ENCODE data around the gene UQCRFS1.

The UQCRFS1 gene

DNA sequence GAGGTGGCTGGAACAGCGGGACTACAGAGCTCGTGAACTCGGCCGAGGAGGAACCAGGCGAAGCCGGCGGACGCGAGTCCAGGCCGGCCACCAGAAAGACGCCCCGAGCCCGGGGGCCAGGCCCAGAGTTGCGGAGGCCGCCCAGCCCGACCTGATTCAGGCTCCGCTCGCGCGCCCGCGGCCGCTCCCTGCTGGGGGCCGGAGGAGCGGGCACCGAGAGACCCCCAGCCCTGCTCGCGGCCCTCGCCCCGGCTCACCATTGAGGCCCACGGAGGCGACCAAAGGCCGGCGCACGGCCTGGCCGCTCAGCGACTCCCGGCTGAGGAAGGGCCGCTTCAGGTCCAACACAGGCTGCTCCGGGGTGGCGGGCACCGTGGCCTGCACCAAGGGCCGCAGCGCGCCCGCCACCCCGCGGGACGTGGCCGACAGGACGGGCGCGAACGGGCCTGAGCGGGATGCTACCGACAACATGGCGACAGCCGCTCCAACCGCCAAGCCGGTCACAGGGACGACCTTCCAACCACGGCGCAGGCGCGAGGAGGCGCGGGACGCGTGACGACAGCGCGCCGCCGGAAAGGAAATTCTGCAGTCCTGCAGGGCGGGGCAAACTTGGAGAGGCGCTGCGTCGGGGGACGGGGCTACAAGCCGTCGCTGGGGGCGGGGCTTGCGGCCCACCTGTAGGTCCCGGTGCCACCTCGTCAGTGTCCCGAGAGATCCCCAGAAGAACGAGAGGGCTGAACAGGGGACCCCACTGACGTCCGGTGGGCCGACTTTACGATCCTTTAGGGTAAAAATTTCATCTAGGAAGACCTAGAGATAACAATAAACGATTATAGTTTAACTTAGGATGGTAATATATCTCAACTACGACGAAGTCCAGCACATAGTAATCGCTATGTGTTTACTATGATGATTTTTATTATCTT, at the start of gene UQCRFS1:
Gene UQCRFS1, minus strand, starts transcription at position 504 of the 926 bp plus-strand sequence. Its CDS starts 33 bp downstream, at position 471.
- peak; percentile 95 for DNase-seq (ENCODE audit: low spot score)
- TF ChIP-seq, protein P1, sequence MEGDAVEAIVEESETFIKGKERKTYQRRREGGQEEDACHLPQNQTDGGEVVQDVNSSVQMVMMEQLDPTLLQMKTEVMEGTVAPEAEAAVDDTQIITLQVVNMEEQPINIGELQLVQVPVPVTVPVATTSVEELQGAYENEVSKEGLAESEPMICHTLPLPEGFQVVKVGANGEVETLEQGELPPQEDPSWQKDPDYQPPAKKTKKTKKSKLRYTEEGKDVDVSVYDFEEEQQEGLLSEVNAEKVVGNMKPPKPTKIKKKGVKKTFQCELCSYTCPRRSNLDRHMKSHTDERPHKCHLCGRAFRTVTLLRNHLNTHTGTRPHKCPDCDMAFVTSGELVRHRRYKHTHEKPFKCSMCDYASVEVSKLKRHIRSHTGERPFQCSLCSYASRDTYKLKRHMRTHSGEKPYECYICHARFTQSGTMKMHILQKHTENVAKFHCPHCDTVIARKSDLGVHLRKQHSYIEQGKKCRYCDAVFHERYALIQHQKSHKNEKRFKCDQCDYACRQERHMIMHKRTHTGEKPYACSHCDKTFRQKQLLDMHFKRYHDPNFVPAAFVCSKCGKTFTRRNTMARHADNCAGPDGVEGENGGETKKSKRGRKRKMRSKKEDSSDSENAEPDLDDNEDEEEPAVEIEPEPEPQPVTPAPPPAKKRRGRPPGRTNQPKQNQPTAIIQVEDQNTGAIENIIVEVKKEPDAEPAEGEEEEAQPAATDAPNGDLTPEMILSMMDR (IDR thresholded peaks at IDR 0.05; ENCODE audit: extremely low read depth, insufficient read depth, missing control alignments), result no peak

DNA sequence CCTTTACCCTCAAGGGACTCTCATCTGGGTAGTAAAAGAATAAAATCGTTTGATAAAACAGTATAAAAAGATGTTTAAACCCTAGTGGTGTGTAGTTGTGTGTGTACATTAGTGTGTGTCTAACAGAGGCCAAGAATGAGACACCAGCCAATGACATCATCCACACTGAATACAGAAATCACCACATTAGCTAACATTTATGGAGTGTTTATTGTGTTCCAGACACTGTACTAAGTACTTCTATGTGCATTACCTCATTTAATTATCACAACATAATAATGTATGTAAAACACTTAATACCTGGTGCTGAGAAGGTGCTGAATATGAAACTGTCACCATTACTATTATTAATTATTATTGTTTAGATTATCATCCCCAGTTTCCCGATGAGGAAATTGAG, 49.1 kb upstream of the UQCRFS1 start:
- in situ Hi-C loops (cut with MboI; ENCODE audit: low pct_unique_long_range_greater_than_20kb, low sequenced_read_pairs, unreplicated experiment), result no loop called here
- no peak for DNase-seq (ENCODE audit: low spot score)
- TF ChIP-seq, protein P1 (IDR thresholded peaks at IDR 0.05; ENCODE audit: extremely low read depth, insufficient read depth, missing control alignments), result no peak

More for the DNA sequence above, at the start of gene UQCRFS1:
- in situ Hi-C loops (cut with MboI; ENCODE audit: low pct_unique_long_range_greater_than_20kb, low sequenced_read_pairs, unreplicated experiment), result no loop called here

DNA sequence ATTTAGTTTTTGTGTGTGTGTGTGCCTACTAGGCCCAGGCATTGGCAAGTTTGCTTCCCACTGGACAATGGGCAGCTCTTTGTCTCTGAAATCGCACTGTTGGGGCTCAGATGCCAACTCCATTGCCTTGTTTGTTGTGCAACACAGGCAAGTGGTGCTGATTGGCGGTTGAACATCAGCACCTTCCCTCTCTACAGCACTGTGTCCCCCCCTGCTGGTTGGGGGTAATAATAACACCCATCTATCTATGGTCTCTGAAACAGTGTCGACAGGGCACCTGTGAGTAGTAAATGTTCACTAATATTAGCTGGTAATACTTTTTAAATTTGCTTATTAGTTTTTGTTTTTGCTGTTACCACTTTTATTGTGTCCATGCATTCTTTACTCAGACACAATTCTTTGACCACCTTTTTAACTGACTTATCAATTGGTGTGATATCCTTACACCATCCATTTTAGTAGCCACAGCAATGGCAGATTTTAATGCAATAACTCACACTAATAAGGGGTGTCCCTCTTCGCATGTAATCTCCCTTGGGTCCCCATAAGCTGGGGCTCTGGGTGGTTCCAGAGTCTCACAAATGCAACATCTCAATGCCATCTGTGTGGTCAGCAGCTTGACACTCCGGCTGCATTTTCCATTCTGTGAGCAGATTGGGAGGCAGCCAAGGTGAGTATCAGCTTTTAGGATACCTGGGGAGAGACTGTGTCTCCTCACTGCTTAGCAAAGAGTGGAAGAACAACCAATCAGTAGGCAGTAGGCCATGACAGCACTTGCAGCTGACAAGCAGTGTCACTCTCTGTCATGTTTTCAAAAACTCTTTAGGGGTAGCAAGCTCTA, 47.7 kb upstream of the UQCRFS1 start:
- no peak for DNase-seq (ENCODE audit: low spot score)
- TF ChIP-seq, protein P1 (IDR thresholded peaks at IDR 0.05; ENCODE audit: extremely low read depth, insufficient read depth, missing control alignments), result peak; percentile 57
- in situ Hi-C loops (cut with MboI; ENCODE audit: low pct_unique_long_range_greater_than_20kb, low sequenced_read_pairs, unreplicated experiment), result no loop called here

DNA sequence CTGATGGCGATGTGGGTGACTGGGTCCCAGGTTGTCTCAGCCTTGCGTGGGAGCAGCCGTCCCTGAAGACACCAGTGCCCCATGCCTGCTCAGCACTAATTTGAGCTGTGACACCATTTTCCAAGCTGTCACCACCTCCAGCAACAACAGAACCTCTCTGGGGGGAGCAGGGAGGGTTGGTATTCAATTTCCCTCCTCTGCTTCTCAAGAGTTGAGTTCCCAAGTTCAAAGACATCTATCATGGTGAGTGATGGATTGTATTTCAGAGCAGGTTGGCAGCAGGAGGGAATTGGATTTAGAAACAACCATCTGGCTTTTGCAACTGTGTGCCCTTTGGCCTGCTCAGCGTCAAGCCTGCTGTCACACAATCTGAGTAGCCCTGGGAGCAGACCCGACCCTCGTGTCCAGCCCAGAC, 46.9 kb upstream of the UQCRFS1 start:
- in situ Hi-C loops (cut with MboI; ENCODE audit: low pct_unique_long_range_greater_than_20kb, low sequenced_read_pairs, unreplicated experiment), result no loop called here
- TF ChIP-seq, protein P1 (IDR thresholded peaks at IDR 0.05; ENCODE audit: extremely low read depth, insufficient read depth, missing control alignments), result no peak
- no peak for DNase-seq (ENCODE audit: low spot score)

DNA sequence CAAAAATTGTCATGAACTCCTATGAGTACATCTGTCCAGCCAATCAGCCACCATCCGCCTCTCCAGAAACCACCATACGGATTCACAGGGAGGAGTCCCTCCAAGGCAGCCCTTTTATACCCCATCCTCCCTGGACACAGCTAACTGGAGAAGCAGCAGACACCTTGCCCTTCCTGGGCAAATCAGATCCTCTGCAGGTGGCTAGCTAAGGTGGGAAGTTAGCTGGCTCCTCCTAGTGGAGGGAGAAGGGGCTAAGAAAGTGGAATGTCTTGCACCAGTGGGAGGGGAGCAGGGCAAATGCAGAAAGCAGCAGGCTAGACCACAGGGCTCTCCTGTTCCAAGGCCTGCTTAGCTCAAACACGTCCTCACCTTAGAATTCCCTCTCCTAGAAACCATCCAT, 46.2 kb upstream of the UQCRFS1 start:
- TF ChIP-seq, protein P1 (IDR thresholded peaks at IDR 0.05; ENCODE audit: extremely low read depth, insufficient read depth, missing control alignments), result peak; percentile 19
- in situ Hi-C loops (cut with MboI; ENCODE audit: low pct_unique_long_range_greater_than_20kb, low sequenced_read_pairs, unreplicated experiment), result no loop called here

DNA sequence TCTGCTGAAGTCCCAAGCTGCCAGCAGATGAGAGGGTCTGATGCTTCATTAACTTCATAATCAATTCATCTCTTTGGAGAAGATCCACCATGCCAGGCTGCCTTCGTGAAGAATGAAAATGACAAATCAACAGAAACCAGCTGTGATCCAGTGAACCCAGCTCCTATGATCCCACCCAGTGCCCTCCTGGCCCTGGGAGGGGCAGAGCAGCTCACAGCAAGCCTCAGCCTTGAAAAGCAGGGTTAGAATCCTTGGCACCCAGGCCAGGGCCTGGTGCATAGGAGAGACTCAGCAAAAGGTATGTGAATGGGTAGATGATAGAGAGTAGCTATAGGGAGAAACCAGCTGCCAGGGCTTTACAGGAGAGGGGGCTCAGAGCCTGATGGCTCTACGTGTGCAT, 43.6 kb upstream of the UQCRFS1 start:
- TF ChIP-seq, protein P1 (IDR thresholded peaks at IDR 0.05; ENCODE audit: extremely low read depth, insufficient read depth, missing control alignments), result no peak
- in situ Hi-C loops (cut with MboI; ENCODE audit: low pct_unique_long_range_greater_than_20kb, low sequenced_read_pairs, unreplicated experiment), result no loop called here
- no peak for DNase-seq (ENCODE audit: low spot score)

More for the DNA sequence above, 46.2 kb upstream of the UQCRFS1 start:
- DNase-seq (ENCODE audit: low spot score), result no peak

All from GM13977 (cell line).